ENCODE data around the gene GPR137B. TPM values are rescaled to one million over a fixed set of nuclear protein-coding genes. Genes with fewer than 3 reads are reported as not detected.
"Not testable (repeated sequence)": the region's sequence is repeated elsewhere in the genome, so short reads cannot be mapped to it uniquely, and the experiment has no call there.

The GPR137B gene
- total RNA-seq, 1 experiment from 2014 or later, result 11.4 TPM

DNA sequence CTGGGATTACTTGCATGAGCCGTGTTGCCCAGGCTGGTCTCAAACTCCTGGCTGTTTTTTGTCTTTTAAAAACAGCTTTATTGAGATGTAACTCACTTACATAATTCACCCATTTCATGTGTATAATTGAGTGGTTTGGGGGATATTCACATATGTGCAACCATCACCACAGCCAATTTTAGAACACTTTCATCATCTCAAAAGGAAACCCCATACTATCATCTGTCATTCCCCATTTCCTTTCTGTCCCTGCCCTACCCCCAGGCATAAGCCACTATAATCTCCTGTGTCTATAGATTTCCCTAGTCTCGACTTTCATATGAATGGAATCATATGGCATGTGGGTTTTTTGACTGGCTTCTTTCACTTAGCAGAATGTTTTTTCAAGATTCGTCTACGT is 43.3 kb downstream of the GPR137B start:
- ChIA-PET CTCF (no interaction called here), POLR2A (no interaction called here), RAD21 (ENCODE audit: low non-redundant PET in 1 of 2, low total read pairs in 2 of 2, uncharacterized antibody in 2 of 2, unreplicated experiment in 2 of 2) (no interaction called here)
- intact Hi-C loops (cut with micrococcal nuclease), result no loop called here
- Histone ChIP-seq H3K9ac (ENCODE audit: low read length) (no peak overlapping the region), H3K79me2 (ENCODE audit: insufficient read depth, low read length) (no peaks in the 10 kb centered on the region), H3K27me3 (ENCODE audit: insufficient read depth, low read length) (no peaks in the 10 kb centered on the region), H3K36me3 (ENCODE audit: control insufficient read depth in 1 of 2, insufficient read depth in 2 of 2, low read length in 2 of 2) (no peaks in the 10 kb centered on the region), H2AFZ (ENCODE audit: low read depth, low read length, poor library complexity, severe bottlenecking) (no peak overlapping the region), H4K20me1 (ENCODE audit: insufficient read depth) (no peaks in the 10 kb centered on the region), H3K4me2 (ENCODE audit: low read length) (no peak overlapping the region), H3K9me2 (ENCODE audit: insufficient read depth) (no peaks in the 10 kb centered on the region), H3K4me3 (replicated peaks in 1 of 2; ENCODE audit: low read depth in 1 of 2, low read length in 2 of 2) (no peak overlapping the region), H3K9me3 (ENCODE audit: control insufficient read depth in 1 of 2, insufficient read depth in 1 of 2, low read depth in 1 of 2, low read length in 2 of 2) (no peaks in the 10 kb centered on the region), H3K4me1 (ENCODE audit: control insufficient read depth in 1 of 2, insufficient read depth in 2 of 2, low read length in 2 of 2) (peaks cover 0 to 6% of the 10 kb centered on the region in 2 experiments; a peak in 1 of 4 replicates), H3K27ac (ENCODE audit: low read depth, low read length) (no peak overlapping the region)
- ATAC-seq, result no peak
- no peak for DNase-seq (ENCODE audit: low read depth, low spot score)
- no TSS peak for BruUV-seq (replicated peaks)
- TF ChIP-seq ZNF274 (IDR thresholded peaks at IDR 0.05; ENCODE audit: low read depth, low read length) (no peak), EZH2phosphoT487 (IDR thresholded peaks at IDR 0.05; ENCODE audit: borderline replicate concordance) (no peak), EZH2 (IDR thresholded peaks at IDR 0.05) (no peak), MAX (IDR thresholded peaks at IDR 0.05) (no peak), POLR2AphosphoS5 (IDR thresholded peaks at IDR 0.05; ENCODE audit: low read depth, low read length) (no peak), SRF (IDR thresholded peaks at IDR 0.05; ENCODE audit: low read depth) (no peak), CBX3 (IDR thresholded peaks at IDR 0.05; ENCODE audit: low read depth) (no peak), TCF7L2 (IDR thresholded peaks at IDR 0.05; ENCODE audit: borderline replicate concordance, extremely low read depth, insufficient read depth, insufficient read length) (no peak), EGR1 (IDR thresholded peaks at IDR 0.05; ENCODE audit: low read depth) (no peak), REST (IDR thresholded peaks at IDR 0.05; ENCODE audit: low read depth) (no peak), ZFX (IDR thresholded peaks at IDR 0.05) (no peak), FOSL1 (IDR thresholded peaks at IDR 0.05; ENCODE audit: low read depth) (no peak), ELF1 (IDR thresholded peaks at IDR 0.05; ENCODE audit: borderline replicate concordance, low read depth) (no peak), YY1 (IDR thresholded peaks at IDR 0.05; ENCODE audit: extremely low read depth, insufficient replicate concordance, low read depth, low read length) (no peak), CEBPB (IDR thresholded peaks at IDR 0.05; ENCODE audit: low read depth) (no peak), SIN3A (IDR thresholded peaks at IDR 0.05; ENCODE audit: low read depth) (no peak), POLR2A (IDR thresholded peaks at IDR 0.05; ENCODE audit: borderline replicate concordance, extremely low read depth, insufficient read depth, insufficient read length) (no peak), RAD21 (IDR thresholded peaks at IDR 0.05; ENCODE audit: low read depth) (no peak), SP1 (IDR thresholded peaks at IDR 0.05; ENCODE audit: low read depth) (no peak)
- TF ChIP-seq, protein P1, sequence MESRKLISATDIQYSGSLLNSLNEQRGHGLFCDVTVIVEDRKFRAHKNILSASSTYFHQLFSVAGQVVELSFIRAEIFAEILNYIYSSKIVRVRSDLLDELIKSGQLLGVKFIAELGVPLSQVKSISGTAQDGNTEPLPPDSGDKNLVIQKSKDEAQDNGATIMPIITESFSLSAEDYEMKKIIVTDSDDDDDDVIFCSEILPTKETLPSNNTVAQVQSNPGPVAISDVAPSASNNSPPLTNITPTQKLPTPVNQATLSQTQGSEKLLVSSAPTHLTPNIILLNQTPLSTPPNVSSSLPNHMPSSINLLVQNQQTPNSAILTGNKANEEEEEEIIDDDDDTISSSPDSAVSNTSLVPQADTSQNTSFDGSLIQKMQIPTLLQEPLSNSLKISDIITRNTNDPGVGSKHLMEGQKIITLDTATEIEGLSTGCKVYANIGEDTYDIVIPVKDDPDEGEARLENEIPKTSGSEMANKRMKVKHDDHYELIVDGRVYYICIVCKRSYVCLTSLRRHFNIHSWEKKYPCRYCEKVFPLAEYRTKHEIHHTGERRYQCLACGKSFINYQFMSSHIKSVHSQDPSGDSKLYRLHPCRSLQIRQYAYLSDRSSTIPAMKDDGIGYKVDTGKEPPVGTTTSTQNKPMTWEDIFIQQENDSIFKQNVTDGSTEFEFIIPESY (IDR thresholded peaks at IDR 0.05; ENCODE audit: extremely low read depth, insufficient replicate concordance, low read length), result no peak

DNA sequence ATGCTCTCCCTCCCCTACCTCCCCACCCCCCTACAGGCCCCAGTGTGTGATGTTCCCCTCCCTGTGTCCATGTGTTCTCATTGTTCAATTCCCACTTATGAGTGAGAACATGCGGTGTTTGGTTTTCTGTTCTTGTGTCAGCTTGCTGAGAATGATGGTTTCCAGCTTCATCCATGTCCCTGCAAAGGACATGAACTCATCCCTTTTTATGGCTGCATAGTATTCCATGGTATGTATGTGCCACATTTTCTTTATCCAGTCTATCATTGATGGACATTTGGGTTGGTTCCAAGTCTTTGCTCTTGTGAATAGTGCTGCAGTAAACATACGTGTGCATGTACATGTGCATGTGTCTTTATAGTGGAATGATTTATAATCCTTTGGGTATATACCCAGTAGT is 44.1 kb downstream of the GPR137B start:
- H3K4me3 ChIP-seq (replicated peaks in 1 of 2; ENCODE audit: low read depth in 1 of 2, low read length in 2 of 2); H3K9me2 ChIP-seq (ENCODE audit: insufficient read depth); H3K79me2 ChIP-seq (ENCODE audit: insufficient read depth, low read length); CTCF ChIA-PET; H2AFZ ChIP-seq (ENCODE audit: low read depth, low read length, poor library complexity, severe bottlenecking); H3K9ac ChIP-seq (ENCODE audit: low read length); DNase-seq (ENCODE audit: low read depth, low spot score); RAD21 ChIA-PET (ENCODE audit: low non-redundant PET in 1 of 2, low total read pairs in 2 of 2, uncharacterized antibody in 2 of 2, unreplicated experiment in 2 of 2); POLR2A ChIA-PET; BruUV-seq (replicated peaks); H4K20me1 ChIP-seq (ENCODE audit: insufficient read depth); intact Hi-C loops (cut with micrococcal nuclease); H3K27ac ChIP-seq (ENCODE audit: low read depth, low read length); H3K4me2 ChIP-seq (ENCODE audit: low read length); H3K4me1 ChIP-seq (ENCODE audit: control insufficient read depth in 1 of 2, insufficient read depth in 2 of 2, low read length in 2 of 2); H3K27me3 ChIP-seq (ENCODE audit: insufficient read depth, low read length); H3K9me3 ChIP-seq (ENCODE audit: control insufficient read depth in 1 of 2, insufficient read depth in 1 of 2, low read depth in 1 of 2, low read length in 2 of 2); H3K36me3 ChIP-seq (ENCODE audit: control insufficient read depth in 1 of 2, insufficient read depth in 2 of 2, low read length in 2 of 2); ATAC-seq: not testable (repeated sequence)

Data from HCT116 (cell line).